KOPT-K1 (cell line): Measurements from ENCODE around the gene PITX3.
"Not testable (repeated sequence)": the region's sequence is repeated elsewhere in the genome, so short reads cannot be mapped to it uniquely, and the experiment has no call there.

Experiments
- H3K27ac ChIP-seq: fragments of 200-600 bp; sonication (generic); 2 replicates; pipeline ENCODE4 v1.5.1; 2016; ENCODE audit warnings: antibody characterized with exemption, mild to moderate bottlenecking, low read depth, low read length; ENCODE audit not compliant: poor library complexity, severe bottlenecking
- H3K36me3 ChIP-seq: fragments of 200-600 bp; sonication (generic); 2 replicates; pipeline ENCODE4 v1.5.1; 2017; ENCODE audit warnings: antibody characterized with exemption, mild to moderate bottlenecking, low read length, moderate library complexity; ENCODE audit not compliant: insufficient read depth
- H3K9me3 ChIP-seq: fragments of 200-600 bp; sonication (generic); 2 replicates; pipeline ENCODE4 v1.5.1; 2017; ENCODE audit warnings: antibody characterized with exemption, low read length, mild to moderate bottlenecking; ENCODE audit not compliant: insufficient read depth, poor library complexity, severe bottlenecking

The PITX3 gene

DNA sequence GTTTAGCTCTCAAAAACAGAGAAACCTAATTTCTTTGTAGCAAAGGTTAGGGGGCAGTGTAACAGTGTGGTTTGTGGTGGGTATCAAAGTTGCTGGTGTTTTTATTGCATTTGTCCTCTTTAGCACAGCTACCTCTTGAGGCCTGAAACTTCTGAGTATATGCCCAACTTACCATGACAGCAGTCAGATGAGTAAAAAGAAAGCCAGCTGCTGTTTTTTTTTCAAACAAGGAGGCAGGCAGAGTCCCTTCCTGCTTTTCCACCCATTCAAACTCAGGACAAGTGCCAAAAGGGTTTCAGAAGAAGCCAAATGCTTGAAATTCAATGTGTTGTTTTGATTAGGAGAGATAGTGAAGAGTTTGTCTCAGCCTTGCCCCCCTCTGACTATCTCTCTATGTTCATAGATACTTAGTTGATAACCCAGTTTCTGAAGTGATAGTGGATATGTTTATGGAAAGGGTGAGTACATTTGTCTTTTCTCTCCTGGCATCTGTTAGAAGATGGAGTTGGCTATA is 27.1 kb upstream of the PITX3 start:
- peaks cover 70% of the 10 kb centered on the region for H3K36me3 ChIP-seq
- no peak overlapping the region for H3K27ac ChIP-seq
- no peaks in the 10 kb centered on the region for H3K9me3 ChIP-seq

DNA sequence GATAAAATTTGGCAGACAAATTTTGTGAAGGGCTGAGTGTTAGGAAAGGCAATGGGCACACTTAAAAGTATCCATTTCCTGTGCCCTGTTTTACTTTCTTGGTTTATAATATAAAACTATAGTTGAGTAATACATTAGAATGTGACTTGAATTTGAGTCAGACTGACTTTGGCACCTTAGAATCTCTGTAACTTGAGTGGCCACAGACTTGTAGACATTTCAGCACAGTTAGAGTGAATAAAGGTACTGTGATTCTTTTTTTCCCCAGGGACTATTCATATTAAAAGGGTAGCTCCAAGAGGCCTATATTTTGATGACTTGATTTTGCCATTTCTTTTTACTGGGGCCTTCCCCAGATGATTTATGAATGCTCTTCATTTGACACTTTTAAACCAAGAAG is 26.4 kb upstream of the PITX3 start:
- Histone ChIP-seq H3K9me3 (no peaks in the 10 kb centered on the region), H3K36me3 (peaks cover 77% of the 10 kb centered on the region), H3K27ac (no peak overlapping the region)

- H3K27ac ChIP-seq = no peak overlapping the region
- no peaks in the 10 kb centered on the region for H3K9me3 ChIP-seq
- H3K36me3 ChIP-seq = peaks cover 77% of the 10 kb centered on the region
Observed at GRCh38 chr10:102266670-102267069, 25.4 kb upstream of the PITX3 start.

GRCh38 chr10:102264371-102264770 is 23.1 kb upstream of the PITX3 start:
- H3K36me3 ChIP-seq = peaks cover 90% of the 10 kb centered on the region
- H3K9me3 ChIP-seq = no peaks in the 10 kb centered on the region
- H3K27ac ChIP-seq = no peak overlapping the region

DNA sequence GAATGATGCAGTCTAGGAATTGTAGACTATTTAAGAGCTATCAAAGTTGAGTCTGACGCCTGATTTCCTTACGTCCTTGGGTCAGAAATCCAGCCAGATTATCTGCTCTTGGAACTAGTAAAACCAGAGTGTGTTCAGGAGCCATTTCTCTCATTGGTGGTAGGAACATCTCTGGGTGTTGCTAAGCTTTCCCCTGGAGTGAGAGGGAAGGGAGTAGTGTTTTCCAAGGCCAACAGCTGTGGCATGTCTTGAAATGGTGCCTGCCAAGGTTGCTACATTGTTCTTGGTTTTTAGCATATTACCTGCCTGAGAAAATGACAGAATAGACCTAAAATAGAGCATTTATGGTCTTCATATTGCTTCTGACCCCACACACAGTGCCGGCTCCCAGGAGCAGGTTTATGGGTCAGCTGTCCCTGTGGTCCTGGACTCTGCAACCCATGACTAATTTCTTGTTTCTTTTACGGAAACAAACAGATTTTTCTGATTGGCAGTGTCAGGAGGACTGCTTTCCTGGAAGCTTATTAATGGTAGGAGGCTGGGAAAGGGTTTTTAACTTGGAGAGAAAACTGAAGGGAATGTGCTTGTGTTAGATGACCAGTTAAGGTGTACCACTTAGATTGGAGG is 21.5 kb upstream of the PITX3 start:
- H3K9me3 ChIP-seq = no peaks in the 10 kb centered on the region
- peaks cover 97% of the 10 kb centered on the region for H3K36me3 ChIP-seq
- no peak overlapping the region for H3K27ac ChIP-seq

DNA sequence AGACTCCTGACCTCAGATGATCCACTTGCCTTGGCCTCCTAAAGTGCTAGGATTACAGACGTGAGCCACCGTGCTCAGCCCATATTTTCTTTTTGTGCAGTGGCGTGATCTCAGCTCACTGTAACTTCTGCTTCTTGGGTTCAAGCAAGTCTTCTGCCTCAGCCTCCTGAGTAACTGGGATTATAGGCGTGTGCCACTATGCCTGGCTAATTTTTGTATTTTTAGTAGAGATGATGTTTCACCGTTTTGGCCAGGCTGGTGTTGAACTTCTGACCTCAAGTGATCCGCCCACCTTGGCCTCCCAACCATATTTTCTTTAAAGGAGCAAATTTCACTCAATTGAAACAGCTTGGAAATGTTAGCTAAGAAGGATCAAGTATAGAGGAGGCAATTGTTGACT is 20.5 kb upstream of the PITX3 start:
- no peak overlapping the region for H3K27ac ChIP-seq

DNA sequence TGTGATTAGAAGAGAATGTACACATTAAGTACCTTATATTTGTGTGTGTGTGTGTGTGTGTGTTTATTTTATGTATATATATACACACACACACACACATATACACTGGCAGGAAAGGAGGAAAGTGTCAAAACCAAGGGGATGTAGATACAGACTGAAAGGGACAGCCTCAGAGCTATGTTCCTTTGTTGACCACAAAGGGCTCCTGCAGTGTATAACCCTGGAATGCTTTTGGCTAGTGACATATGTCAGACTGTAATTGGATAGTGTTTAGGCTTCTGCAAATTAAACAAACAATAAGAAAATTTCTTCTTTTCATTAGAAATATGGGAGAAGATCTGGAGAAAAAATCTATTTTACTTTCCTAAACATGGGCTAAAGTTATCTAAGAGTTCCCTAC is 19.9 kb upstream of the PITX3 start:
- peaks cover 87% of the 10 kb centered on the region for H3K36me3 ChIP-seq
- H3K9me3 ChIP-seq = no peaks in the 10 kb centered on the region
- no peak overlapping the region for H3K27ac ChIP-seq

More for the DNA sequence above, 20.5 kb upstream of the PITX3 start:
- no peaks in the 10 kb centered on the region for H3K9me3 ChIP-seq
- H3K36me3 ChIP-seq = peaks cover 89% of the 10 kb centered on the region

DNA sequence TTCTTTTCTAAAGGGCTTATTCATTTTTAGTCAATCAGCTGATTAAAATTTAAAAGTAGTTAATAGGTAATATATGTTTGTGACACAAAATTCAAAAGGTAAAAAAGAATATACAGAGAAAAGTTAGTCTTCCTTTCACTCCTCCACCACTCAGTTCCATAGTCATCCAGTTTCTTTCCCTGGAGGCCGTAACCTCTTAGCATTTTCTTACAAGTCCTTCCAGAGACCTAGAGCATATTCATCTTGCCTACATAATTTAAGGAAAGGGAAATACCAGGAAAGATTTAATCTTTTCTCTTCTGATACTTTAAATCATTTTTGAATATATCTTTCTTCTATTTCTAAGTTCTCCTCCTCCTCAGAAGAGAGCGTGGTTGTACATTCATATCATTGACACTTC is 14.1 kb upstream of the PITX3 start:
- Histone ChIP-seq H3K36me3 (peaks cover 50% of the 10 kb centered on the region), H3K27ac (no peak overlapping the region)

GRCh38 chr10:102254426-102254825 is 13.1 kb upstream of the PITX3 start:
- Histone ChIP-seq H3K27ac (no peak overlapping the region), H3K36me3 (peaks cover 42% of the 10 kb centered on the region), H3K9me3 (no peaks in the 10 kb centered on the region)

More for the DNA sequence above, 14.1 kb upstream of the PITX3 start:
- H3K9me3 ChIP-seq = no peaks in the 10 kb centered on the region

- H3K9me3 ChIP-seq, H3K27ac ChIP-seq: not testable (repeated sequence)
- peaks cover 39% of the 10 kb centered on the region for H3K36me3 ChIP-seq
Observed at GRCh38 chr10:102252508-102252907, 11.2 kb upstream of the PITX3 start.

- no peak overlapping the region for H3K27ac ChIP-seq
- H3K9me3 ChIP-seq = no peaks in the 10 kb centered on the region
- H3K36me3 ChIP-seq = peaks cover 28% of the 10 kb centered on the region
Observed at GRCh38 chr10:102247734-102248133, 6.4 kb upstream of the PITX3 start.

- H3K27ac ChIP-seq = peak overlapping the region; percentile 67
- H3K9me3 ChIP-seq = no peaks in the 10 kb centered on the region
- H3K36me3 ChIP-seq = peaks cover 24% of the 10 kb centered on the region
Observed at GRCh38 chr10:102246261-102246660, 4.9 kb upstream of the PITX3 start.

DNA sequence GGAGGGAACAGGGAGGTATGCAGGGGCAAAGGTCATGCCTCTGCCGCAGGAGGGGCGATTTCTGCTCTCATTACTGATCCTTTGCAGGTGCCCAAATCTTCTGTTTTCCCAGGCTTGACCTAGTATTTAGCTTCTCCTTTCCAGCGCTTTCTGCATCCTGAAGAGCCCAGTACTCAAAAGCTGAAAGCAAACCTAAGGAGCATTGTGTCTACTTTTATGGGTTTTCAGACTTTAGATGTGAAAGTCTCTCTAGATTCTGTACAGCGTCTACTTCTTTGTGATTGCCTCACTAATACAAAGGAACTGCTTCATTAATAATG is 4.6 kb upstream of the PITX3 start:
- Histone ChIP-seq H3K9me3 (no peaks in the 10 kb centered on the region), H3K27ac (peak overlapping the region; percentile 67), H3K36me3 (peaks cover 24% of the 10 kb centered on the region)

DNA sequence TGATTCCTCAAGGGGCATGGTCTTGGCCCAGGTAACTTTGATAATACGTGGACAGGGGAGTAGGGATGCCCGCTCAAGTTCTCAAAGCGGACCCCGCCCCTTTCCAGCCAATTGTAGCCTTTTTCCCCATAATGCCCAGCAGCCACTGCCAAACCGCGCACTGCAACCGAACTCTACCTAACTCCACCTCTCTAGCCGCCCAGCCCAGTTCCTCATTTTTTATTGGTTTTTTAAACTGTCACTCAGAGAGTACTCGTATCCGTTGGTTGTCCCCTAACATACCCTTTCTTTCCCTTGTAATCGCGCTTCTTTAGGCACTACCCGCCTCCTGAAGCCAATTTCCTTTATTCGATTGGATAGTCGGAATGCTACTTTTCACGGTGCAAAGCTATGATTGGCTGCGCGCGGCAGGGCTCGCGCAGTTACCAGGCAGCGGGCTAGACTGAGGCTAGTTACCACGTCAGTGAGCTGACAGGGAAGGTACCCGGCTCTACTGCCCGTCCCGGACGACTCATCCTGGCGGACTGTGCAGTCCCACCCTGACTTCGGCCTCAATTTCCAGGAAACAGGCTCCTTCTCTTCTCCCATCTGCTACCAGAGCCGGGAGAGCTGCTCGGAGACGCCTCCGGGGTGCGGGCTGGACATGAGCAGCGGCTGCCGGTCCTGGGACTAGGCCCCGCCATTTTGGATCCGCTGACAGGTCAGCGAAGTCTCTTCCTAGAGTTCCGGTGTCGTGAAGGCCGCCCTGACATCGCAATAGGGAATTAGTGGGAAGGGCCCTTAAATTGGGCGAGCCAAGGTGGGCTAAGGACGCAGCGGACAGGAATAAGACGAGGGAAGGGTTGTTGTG is 4.0 kb upstream of the PITX3 start, which contains the start of gene GBF1:
TSS of gene GBF1 (plus strand) at position 451 of the 850 bp plus-strand sequence. CDS start 13,407 bp downstream, outside the sequence.
- peak within 1 kb of the TSS; percentile 67 for H3K27ac ChIP-seq
- peaks cover 20% of the 10 kb centered on the region for H3K36me3 ChIP-seq
- H3K9me3 ChIP-seq = no peaks in the 10 kb centered on the region

- Histone ChIP-seq H3K27ac (no peak overlapping the region), H3K9me3 (no peaks in the 10 kb centered on the region), H3K36me3 (peaks cover 14% of the 10 kb centered on the region; the same call in 1 of the 2 replicates)
Observed at GRCh38 chr10:102243309-102243708, 2.0 kb upstream of the PITX3 start.
